Natural killer cell (primary cell): ENCODE results near the gene PIK3R1. TPM values are rescaled to one million over a fixed set of nuclear protein-coding genes. Genes with fewer than 3 reads are reported as not detected.

Experiments used
- ATAC-seq, 3 donors: fragments of 150-1000 bp in 2 of 3; fragments of 200-7000 bp in 1 of 3; cut with Tn5 transposase; 1 replicate in 1 of 3; 2 replicates in 2 of 3; pipeline ENCODE4 v1.10.0; 2021; ENCODE audit warnings: mild to moderate bottlenecking in 2 of 3, moderate library complexity in 2 of 3
- DNase-seq, 2 donors: peaks; one replicate each; pipeline versions ENCODE4 v3.0.0 to v3.0.0-alpha.2; 2013 to 2021; ENCODE audit warnings: mixed read lengths in 1 of 2
- H3K27ac ChIP-seq: one replicate; pipeline ENCODE4 v1.5.1; 2013; ENCODE audit warnings: mild to moderate bottlenecking, low read length
- H3K27me3 ChIP-seq: one replicate; pipeline ENCODE4 v1.6.1; 2013; ENCODE audit warnings: low read length; ENCODE audit not compliant: control insufficient read depth, insufficient read depth
- H3K36me3 ChIP-seq: one replicate; pipeline ENCODE4 v1.6.1; 2013; ENCODE audit warnings: low read length; ENCODE audit not compliant: control insufficient read depth, insufficient read depth
- H3K4me1 ChIP-seq: one replicate; pipeline ENCODE4 v1.6.1; 2013; ENCODE audit warnings: low read length; ENCODE audit not compliant: control insufficient read depth, insufficient read depth
- H3K4me3 ChIP-seq: one replicate; pipeline ENCODE4 v1.5.1; 2013; ENCODE audit warnings: low read length
- H3K9me3 ChIP-seq: one replicate; pipeline ENCODE4 v1.6.1; 2013; ENCODE audit warnings: low read length; ENCODE audit not compliant: control insufficient read depth, insufficient read depth
- H3K27ac Mint-ChIP-seq, 2 donors: one replicate each; pipeline ENCODE4 v1.8.0; 2022; ENCODE audit warnings: mild to moderate bottlenecking in 2 of 2, mixed read lengths in 2 of 2, moderate library complexity in 1 of 2
- H3K27me3 Mint-ChIP-seq, 2 donors: one replicate each; pipeline ENCODE4 v1.8.0; 2022; ENCODE audit warnings: low read depth in 2 of 2, mixed read lengths in 2 of 2
- H3K36me3 Mint-ChIP-seq: one replicate; pipeline ENCODE4 v1.8.0; 2022; ENCODE audit warnings: mixed read lengths
- H3K4me1 Mint-ChIP-seq, 2 donors: one replicate each; pipeline ENCODE4 v1.8.0; 2022; ENCODE audit warnings: mixed read lengths in 2 of 2
- H3K4me3 Mint-ChIP-seq: one replicate; pipeline ENCODE4 v1.8.0; 2022; ENCODE audit warnings: mild to moderate bottlenecking, moderate library complexity, mixed read lengths
- H3K9me3 Mint-ChIP-seq, 2 donors: one replicate each; pipeline ENCODE4 v1.8.0; 2022; ENCODE audit warnings: mixed read lengths in 2 of 2
- CTCF ChIP-seq: fragments of 200-600 bp; IDR thresholded peaks from one replicate; pipeline ENCODE4 v1.8.0; 2022; ENCODE audit warnings: antibody characterized with exemption
- WGBS: methylation state at CpG from one replicate; pipeline ENCODE4 v1.1.7; 2013; ENCODE audit warnings: missing lambda C conversion rate; ENCODE audit not compliant: insufficient coverage; 5-methylcytosine and 5-hydroxymethylcytosine counted together
- intact Hi-C: fragments of 100-400 bp; cut with micrococcal nuclease; formaldehyde crosslinking; loops from one replicate; pipeline ENCODE4 v1.14.2; 2022
- total RNA-seq, 4 donors: library from RNA; stranded (reverse); fragments of 120-200 nt in 1 of 4; gene quantifications; one replicate each; pipeline versions ENCODE4 v1.2.3 to v1.2.4, GENCODE V29; 2013 to 2022

Gene PIK3R1
- total RNA-seq, 3 donors from 2014 or later (not counting 1 experiment from before 2014, with no cell fraction given) = 307 to 365 (median 313) TPM

- 96% methylated on average over 5 of the region's 5 CpGs for WGBS
- H3K4me1 ChIP-seq = no peaks in the 10 kb centered on the region
- no peaks in the 10 kb centered on the region for H3K36me3 Mint-ChIP-seq
- no peak overlapping the region for H3K4me3 Mint-ChIP-seq
- no peak for TF ChIP-seq CTCF
- no peak overlapping the region for H3K27ac ChIP-seq
- H3K27me3 ChIP-seq = no peaks in the 10 kb centered on the region
- intact Hi-C loops = no loop called here
- ATAC-seq = no peak
- H3K36me3 ChIP-seq = no peaks in the 10 kb centered on the region
- H3K9me3 Mint-ChIP-seq = no peaks in the 10 kb centered on the region
- H3K27me3 Mint-ChIP-seq = peaks cover 0 to 1% of the 10 kb centered on the region in 2 donors
- H3K4me1 Mint-ChIP-seq = peaks cover 0 to 4% of the 10 kb centered on the region in 2 donors
- no peak overlapping the region for H3K27ac Mint-ChIP-seq
- no peak overlapping the region for H3K4me3 ChIP-seq
- no peak for DNase-seq
- H3K9me3 ChIP-seq = no peaks in the 10 kb centered on the region
These were observed 25.9 kb upstream of the PIK3R1 start for GRCh38 chr5:68189613-68190012.

GRCh38 chr5:68190619-68191018 lies 24.9 kb upstream of the PIK3R1 start:
- Histone ChIP-seq H3K27me3 (no peaks in the 10 kb centered on the region), H3K27ac (no peak overlapping the region), H3K4me1 (no peaks in the 10 kb centered on the region), H3K9me3 (no peaks in the 10 kb centered on the region), H3K4me3 (no peak overlapping the region), H3K36me3 (no peaks in the 10 kb centered on the region)
- DNase-seq (no peak), ATAC-seq (no peak)
- Mint-ChIP-seq H3K36me3 (no peaks in the 10 kb centered on the region), H3K4me1 (peaks cover 0 to 4% of the 10 kb centered on the region in 2 donors), H3K4me3 (no peak overlapping the region), H3K27ac (no peak overlapping the region), H3K9me3 (no peaks in the 10 kb centered on the region), H3K27me3 (no peaks in the 10 kb centered on the region)
- TF ChIP-seq CTCF = no peak
- WGBS = 100% methylated on average over 2 of the region's 4 CpGs
- intact Hi-C loops = no loop called here

GRCh38 chr5:68191083-68191791 lies 24.3 kb upstream of the PIK3R1 start:
- ATAC-seq (no peak), DNase-seq (no peak)
- Histone ChIP-seq H3K4me3 (no peak overlapping the region), H3K9me3 (no peaks in the 10 kb centered on the region), H3K4me1 (no peaks in the 10 kb centered on the region), H3K27ac (no peak overlapping the region), H3K27me3 (no peaks in the 10 kb centered on the region), H3K36me3 (no peaks in the 10 kb centered on the region)
- WGBS = 92% methylated on average over 1 of the region's 1 CpG
- intact Hi-C loops = no loop called here
- no peaks in the 10 kb centered on the region for H3K36me3 Mint-ChIP-seq
- peaks cover 0 to 4% of the 10 kb centered on the region in 2 donors for H3K4me1 Mint-ChIP-seq
- no peak for TF ChIP-seq CTCF
- no peak overlapping the region for H3K27ac Mint-ChIP-seq
- no peaks in the 10 kb centered on the region for H3K9me3 Mint-ChIP-seq
- no peak overlapping the region for H3K4me3 Mint-ChIP-seq
- no peaks in the 10 kb centered on the region for H3K27me3 Mint-ChIP-seq

- no peaks in the 10 kb centered on the region for H3K9me3 Mint-ChIP-seq
- H3K27ac Mint-ChIP-seq = no peak overlapping the region
- TF ChIP-seq CTCF = no peak
- H3K36me3 ChIP-seq = no peaks in the 10 kb centered on the region
- no peak overlapping the region for H3K27ac ChIP-seq
- no peak overlapping the region for H3K4me3 ChIP-seq
- H3K4me3 Mint-ChIP-seq = no peak overlapping the region
- intact Hi-C loops = no loop called here
- peaks cover 0 to 4% of the 10 kb centered on the region in 2 donors for H3K4me1 Mint-ChIP-seq
- no peaks in the 10 kb centered on the region for H3K27me3 Mint-ChIP-seq
- 88% methylated on average over 3 of the region's 3 CpGs for WGBS
- no peaks in the 10 kb centered on the region for H3K4me1 ChIP-seq
- H3K9me3 ChIP-seq = no peaks in the 10 kb centered on the region
- H3K27me3 ChIP-seq = no peaks in the 10 kb centered on the region
- ATAC-seq (no peak), DNase-seq (no peak)
- no peaks in the 10 kb centered on the region for H3K36me3 Mint-ChIP-seq
These were observed 22.9 kb upstream of the PIK3R1 start for GRCh38 chr5:68192679-68193060.
